ENCODE data around the gene RBP7.
"Not testable (repeated sequence)": the region's sequence is repeated elsewhere in the genome, so short reads cannot be mapped to it uniquely, and the experiment has no call there.

DNA sequence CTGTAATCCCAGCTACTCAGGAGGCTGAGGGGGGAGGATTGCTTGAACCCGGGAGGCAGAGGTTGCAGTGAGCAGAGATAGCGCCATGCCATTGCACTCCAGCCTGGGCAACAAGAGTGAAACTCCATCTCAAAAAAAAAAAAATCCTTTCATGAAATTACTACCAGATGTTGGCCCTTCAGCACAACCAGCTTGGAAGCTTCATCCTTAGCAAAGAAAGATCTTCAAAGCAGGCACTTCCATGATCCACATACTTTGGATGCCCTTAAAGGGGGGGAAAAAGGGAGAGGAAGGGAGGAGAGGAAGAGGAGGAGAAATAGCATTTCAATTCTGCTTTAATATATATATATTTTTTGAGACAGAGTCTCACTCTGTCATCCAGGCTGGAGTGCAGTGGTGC lies 23.6 kb downstream of the RBP7 start:
- TF ChIP-seq, protein P1, sequence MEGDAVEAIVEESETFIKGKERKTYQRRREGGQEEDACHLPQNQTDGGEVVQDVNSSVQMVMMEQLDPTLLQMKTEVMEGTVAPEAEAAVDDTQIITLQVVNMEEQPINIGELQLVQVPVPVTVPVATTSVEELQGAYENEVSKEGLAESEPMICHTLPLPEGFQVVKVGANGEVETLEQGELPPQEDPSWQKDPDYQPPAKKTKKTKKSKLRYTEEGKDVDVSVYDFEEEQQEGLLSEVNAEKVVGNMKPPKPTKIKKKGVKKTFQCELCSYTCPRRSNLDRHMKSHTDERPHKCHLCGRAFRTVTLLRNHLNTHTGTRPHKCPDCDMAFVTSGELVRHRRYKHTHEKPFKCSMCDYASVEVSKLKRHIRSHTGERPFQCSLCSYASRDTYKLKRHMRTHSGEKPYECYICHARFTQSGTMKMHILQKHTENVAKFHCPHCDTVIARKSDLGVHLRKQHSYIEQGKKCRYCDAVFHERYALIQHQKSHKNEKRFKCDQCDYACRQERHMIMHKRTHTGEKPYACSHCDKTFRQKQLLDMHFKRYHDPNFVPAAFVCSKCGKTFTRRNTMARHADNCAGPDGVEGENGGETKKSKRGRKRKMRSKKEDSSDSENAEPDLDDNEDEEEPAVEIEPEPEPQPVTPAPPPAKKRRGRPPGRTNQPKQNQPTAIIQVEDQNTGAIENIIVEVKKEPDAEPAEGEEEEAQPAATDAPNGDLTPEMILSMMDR (IDR thresholded peaks at IDR 0.05), result not testable (repeated sequence)
- not testable (repeated sequence) for TF ChIP-seq POLR2A (IDR thresholded peaks at IDR 0.05)

All from uterus (tissue), 2 donors.